PC-9 (cell line): ENCODE data around the gene PRRC2B. TPM values are rescaled to one million over a fixed set of nuclear protein-coding genes. Genes with fewer than 3 reads are reported as not detected.

Source experiments
- BruUV-seq: library from RNA; stranded (reverse); fragments of 400-500 nt; replicated peaks from 2 replicates; lab custom pipeline; 2021; lab: Mats Ljungman, UMichigan
- CTCF ChIA-PET: fragments of 300-600 bp; sonication (Branson Sonifier 250); formaldehyde crosslinking; loops from one replicate; lab custom pipeline; 2022; ENCODE audit warnings: antibody characterized with exemption; lab: Charles Lee
- POLR2A ChIA-PET: fragments of 300-600 bp; sonication (Branson Sonifier 250); formaldehyde crosslinking; loops from one replicate; lab custom pipeline; 2022; ENCODE audit warnings: antibody characterized with exemption; ENCODE audit not compliant: unreplicated experiment; lab: Charles Lee
- DNase-seq, 2 experiments: peaks; one replicate each; pipeline versions ENCODE4 v3.0.0 to v3.0.0-alpha.2; 2015 to 2022; ENCODE audit warnings: mixed read lengths in 1 of 2
- H2AFZ ChIP-seq: fragments of 200-600 bp; sonication (generic); 2 replicates; pipeline ENCODE4 v1.8.1; 2017; ENCODE audit warnings: antibody characterized with exemption
- H3F3A ChIP-seq: fragments of 200-600 bp; sonication (generic); 2 replicates; pipeline ENCODE4 v1.8.1; 2017; ENCODE audit warnings: antibody characterized with exemption, mild to moderate bottlenecking, low read depth; ENCODE audit not compliant: insufficient read depth
- H3K27ac ChIP-seq: fragments of 200-600 bp; sonication (generic); 2 replicates; pipeline ENCODE4 v1.6.1; 2016; ENCODE audit warnings: mixed run types
- H3K27me3 ChIP-seq: fragments of 200-600 bp; sonication (generic); 2 replicates; pipeline ENCODE4 v1.6.1; 2016; ENCODE audit warnings: low read depth, mixed run types; ENCODE audit not compliant: insufficient read depth
- H3K36me3 ChIP-seq: fragments of 200-600 bp; sonication (generic); 2 replicates; pipeline ENCODE4 v1.6.1; 2016; ENCODE audit warnings: low read depth, mixed run types
- H3K4me1 ChIP-seq: fragments of 200-600 bp; sonication (generic); replicated peaks from 2 replicates; pipeline ENCODE4 v1.6.1; 2016; ENCODE audit warnings: mixed run types; ENCODE audit not compliant: insufficient read depth
- H3K4me2 ChIP-seq: fragments of 200-600 bp; sonication (generic); 2 replicates; pipeline ENCODE4 v1.6.1; 2017; ENCODE audit warnings: mixed run types
- H3K4me3 ChIP-seq: fragments of 200-600 bp; sonication (generic); 2 replicates; pipeline ENCODE4 v1.6.1; 2016; ENCODE audit warnings: mixed run types
- H3K79me2 ChIP-seq: fragments of 200-600 bp; sonication (generic); 2 replicates; pipeline ENCODE4 v1.6.1; 2017; ENCODE audit warnings: low read depth, mixed run types
- H3K9me2 ChIP-seq: fragments of 200-600 bp; sonication (generic); 2 replicates; pipeline ENCODE4 v1.8.1; 2017; ENCODE audit warnings: mild to moderate bottlenecking; ENCODE audit not compliant: insufficient read depth
- H3K9me3 ChIP-seq: fragments of 200-600 bp; sonication (generic); 2 replicates; pipeline ENCODE4 v1.8.1; 2016; ENCODE audit warnings: low read depth; ENCODE audit not compliant: insufficient read depth
- H4K20me1 ChIP-seq: fragments of 200-600 bp; sonication (generic); 2 replicates; pipeline ENCODE4 v1.8.1; 2017; ENCODE audit not compliant: insufficient read depth
- CTCF ChIP-seq: fragments of 200-600 bp; sonication (generic); conservative IDR thresholded peaks from 2 replicates; pipeline ENCODE4 v1.6.1; 2017; ENCODE audit warnings: mixed run types, antibody characterized with exemption, mild to moderate bottlenecking, moderate library complexity
- EZH2 ChIP-seq: fragments of 200-600 bp; sonication (generic); IDR thresholded peaks from 2 replicates; pipeline ENCODE4 v1.8.0; 2017; ENCODE audit warnings: antibody characterized with exemption, low read depth
- intact Hi-C: fragments of 100-400 bp; cut with micrococcal nuclease; formaldehyde crosslinking; loops from one replicate; pipeline ENCODE4 v1.10.0; 2022; ENCODE audit not compliant: unreplicated experiment
- total RNA-seq: library from RNA; stranded (reverse); gene quantifications from 2 replicates; pipeline ENCODE4 v1.2.3, GENCODE V29; 2021

The PRRC2B gene
- total RNA-seq, 1 experiment from 2014 or later, result 361 TPM

- no TSS peak for BruUV-seq
- DNase-seq, result no peak
- intact Hi-C loops, result no loop called here
- TF ChIP-seq EZH2 (no peak), CTCF (no peak)
- Histone ChIP-seq H3K9me3 (no peaks in the 10 kb centered on the region), H3K4me2 (peak overlapping the region; percentile 97), H3F3A (peaks cover 48% of the 10 kb centered on the region), H4K20me1 (peaks cover 68% of the 10 kb centered on the region), H3K4me3 (peak overlapping the region; percentile 97), H3K27me3 (no peaks in the 10 kb centered on the region), H3K4me1 (peaks cover 52% of the 10 kb centered on the region), H3K9me2 (no peaks in the 10 kb centered on the region), H3K36me3 (no peaks in the 10 kb centered on the region), H2AFZ (no peak overlapping the region), H3K79me2 (peaks cover 72% of the 10 kb centered on the region), H3K27ac (peak overlapping the region; percentile 40)
- ChIA-PET CTCF (no interaction called here), POLR2A (no interaction called here)
Observed at GRCh38 chr9:131396626-131397025, 2.7 kb downstream of the PRRC2B start.

DNA sequence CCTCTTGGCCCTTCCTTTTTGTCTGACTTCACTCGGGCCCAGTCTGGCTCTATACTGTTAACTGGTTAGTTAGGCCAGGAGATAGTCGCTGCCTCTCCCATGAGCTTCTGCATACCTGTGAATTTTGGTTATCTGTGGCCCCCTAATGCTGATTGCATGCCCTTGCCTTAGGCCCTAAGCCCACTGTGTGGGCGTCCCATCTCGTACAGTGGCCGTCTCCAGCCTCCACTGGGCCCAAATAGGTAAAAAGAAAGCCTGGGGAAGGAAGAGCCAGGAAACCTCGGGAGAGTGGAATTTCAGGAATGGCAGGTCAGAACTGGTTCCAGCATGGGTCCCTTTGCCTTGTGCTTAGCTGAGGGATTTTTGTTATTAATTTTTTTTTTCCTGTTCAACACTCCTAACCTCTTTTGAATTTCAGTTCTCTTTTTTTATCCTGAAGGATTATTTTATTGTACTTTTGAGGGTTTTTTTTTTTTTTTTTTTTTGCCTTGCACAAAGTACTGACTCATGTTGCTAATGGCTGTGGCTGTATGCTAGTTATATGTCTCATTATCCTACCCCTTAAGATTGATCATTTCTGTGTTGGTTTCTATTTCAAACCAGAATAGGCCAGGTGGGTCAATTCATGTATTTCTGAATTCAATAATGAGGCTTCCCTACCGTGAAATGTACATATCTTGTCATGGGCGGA is 3.4 kb downstream of the PRRC2B start:
- ChIA-PET CTCF (no interaction called here), POLR2A (no interaction called here)
- Histone ChIP-seq H3K79me2 (peaks cover 78% of the 10 kb centered on the region), H3K27ac (peak overlapping the region; percentile 40), H4K20me1 (peaks cover 74% of the 10 kb centered on the region), H3K27me3 (no peaks in the 10 kb centered on the region), H3F3A (peaks cover 49% of the 10 kb centered on the region), H2AFZ (no peak overlapping the region), H3K4me3 (peak overlapping the region; percentile 97), H3K9me3 (no peaks in the 10 kb centered on the region), H3K36me3 (no peaks in the 10 kb centered on the region), H3K4me2 (peak overlapping the region; percentile 97), H3K9me2 (no peaks in the 10 kb centered on the region), H3K4me1 (peaks cover 50% of the 10 kb centered on the region)
- TF ChIP-seq EZH2 (no peak), CTCF (no peak)
- peak; percentile 55 to 65 for DNase-seq
- BruUV-seq, result no TSS peak
- intact Hi-C loops, result no loop called here

DNA sequence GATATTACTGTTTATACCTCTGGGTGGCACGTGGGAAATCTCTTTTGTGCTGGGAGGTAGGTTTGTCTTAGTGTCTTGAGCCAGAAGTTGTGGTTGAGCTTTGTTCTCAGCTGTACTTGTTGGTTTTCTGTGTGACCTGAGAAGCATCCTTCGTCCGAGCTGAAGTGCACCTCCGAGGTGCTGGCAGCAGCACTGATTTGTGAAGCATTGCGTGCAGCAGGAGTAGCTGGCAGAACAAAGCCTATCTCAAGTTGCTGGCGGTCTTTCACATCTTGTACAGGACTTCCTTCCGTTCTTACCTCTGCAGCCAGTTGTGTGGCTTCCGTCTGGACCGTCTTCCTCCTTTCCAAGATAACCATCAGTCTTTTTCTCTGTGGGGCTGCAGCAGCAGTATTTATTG is 4.3 kb downstream of the PRRC2B start:
- no peak overlapping the region for H2AFZ ChIP-seq
- no peaks in the 10 kb centered on the region for H3K9me3 ChIP-seq
- peaks cover 49% of the 10 kb centered on the region for H3F3A ChIP-seq
- H3K4me1 ChIP-seq, result peaks cover 40% of the 10 kb centered on the region
- no peaks in the 10 kb centered on the region for H3K9me2 ChIP-seq
- ChIA-PET POLR2A (interaction anchor here (0.6 to 1.1 kb wide), 2 partner anchors 25 to 42 kb away, joined by 3 to 12 read pairs; no protein-coding TSS in a partner anchor), CTCF (no interaction called here)
- H3K4me3 ChIP-seq, result no peak overlapping the region
- BruUV-seq, result no TSS peak
- intact Hi-C loops, result no loop called here
- peaks cover 88% of the 10 kb centered on the region for H3K79me2 ChIP-seq
- DNase-seq, result no peak
- H3K36me3 ChIP-seq, result 0 out of 2 replicates have a peak, but pooled peaks cover 2% of the 10 kb centered on the region
- no peaks in the 10 kb centered on the region for H3K27me3 ChIP-seq
- peaks cover 84% of the 10 kb centered on the region for H4K20me1 ChIP-seq
- TF ChIP-seq EZH2 (no peak), CTCF (no peak)
- H3K4me2 ChIP-seq, result peak overlapping the region; percentile 97; the same call in 1 of the 2 replicates
- no peak overlapping the region for H3K27ac ChIP-seq
